ENCODE measurements around the gene MRPS26. TPM values are rescaled to one million over a fixed set of nuclear protein-coding genes. Genes with fewer than 3 reads are reported as not detected.

Gene MRPS26
- total RNA-seq, 1 experiment from 2014 or later: 52.7 TPM

GRCh38 chr20:3039426-3039825 is 6.4 kb upstream of the MRPS26 start:
- POLR2A ChIA-PET: interaction anchor here (0.6 to 1.0 kb wide), 2 partner anchors 14 to 484 kb away, joined by 3 to 6 read pairs; no protein-coding TSS in a partner anchor
- no peaks in the 10 kb centered on the region for H3K36me3 ChIP-seq (ENCODE audit: control insufficient read depth, insufficient read depth, low read length)

DNA sequence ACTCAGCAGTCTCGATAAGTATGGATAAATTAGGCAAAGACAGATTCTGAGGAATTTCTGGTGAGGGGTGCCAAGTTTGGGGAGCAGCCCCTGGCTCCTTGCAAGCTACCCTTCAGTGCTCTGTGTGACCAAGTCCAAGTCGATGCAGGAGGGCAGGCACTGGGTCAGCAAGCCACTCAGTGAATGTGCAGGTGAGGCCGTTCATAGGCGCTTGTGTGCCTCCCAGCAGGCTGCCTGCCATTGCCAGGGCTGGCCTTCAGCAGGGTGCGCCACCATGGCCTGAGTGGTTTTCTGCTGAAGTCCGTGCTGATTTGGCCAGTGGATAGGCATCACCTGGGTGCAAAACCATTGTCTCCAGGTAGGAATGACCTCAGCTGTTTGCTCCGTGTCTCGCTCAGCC is 5.8 kb upstream of the MRPS26 start:
- no peak overlapping the region for H3K4me3 ChIP-seq (ENCODE audit: low read depth in 2 of 2, low read length in 2 of 2)
- no peaks in the 10 kb centered on the region for H3K27me3 ChIP-seq (ENCODE audit: control insufficient read depth, insufficient read depth, low read length)
- ChIA-PET CTCF (no interaction called here), POLR2A (no interaction called here)
- intact Hi-C loops (cut with micrococcal nuclease; ENCODE audit: unreplicated experiment) (no loop called here), in situ Hi-C loops (cut with HindIII; ENCODE audit: low pct_unique_long_range_greater_than_20kb, low sequenced_read_pairs) (no loop called here)
- peaks cover 6% of the 10 kb centered on the region; the same call in 1 of the 2 replicates for H3K4me1 ChIP-seq (ENCODE audit: control insufficient read depth, insufficient read depth, low read length)
- TF ChIP-seq SIN3A (IDR thresholded peaks at IDR 0.05; ENCODE audit: borderline replicate concordance, insufficient read depth, low read depth, low read length) (no peak), TCF7L2 (IDR thresholded peaks at IDR 0.05; ENCODE audit: low read depth, low read length) (no peak), CTCF (IDR thresholded peaks at IDR 0.05) (no peak), POLR2AphosphoS5 (IDR thresholded peaks at IDR 0.05; ENCODE audit: low read depth, low read length) (no peak)
- TF ChIP-seq, protein P1, sequence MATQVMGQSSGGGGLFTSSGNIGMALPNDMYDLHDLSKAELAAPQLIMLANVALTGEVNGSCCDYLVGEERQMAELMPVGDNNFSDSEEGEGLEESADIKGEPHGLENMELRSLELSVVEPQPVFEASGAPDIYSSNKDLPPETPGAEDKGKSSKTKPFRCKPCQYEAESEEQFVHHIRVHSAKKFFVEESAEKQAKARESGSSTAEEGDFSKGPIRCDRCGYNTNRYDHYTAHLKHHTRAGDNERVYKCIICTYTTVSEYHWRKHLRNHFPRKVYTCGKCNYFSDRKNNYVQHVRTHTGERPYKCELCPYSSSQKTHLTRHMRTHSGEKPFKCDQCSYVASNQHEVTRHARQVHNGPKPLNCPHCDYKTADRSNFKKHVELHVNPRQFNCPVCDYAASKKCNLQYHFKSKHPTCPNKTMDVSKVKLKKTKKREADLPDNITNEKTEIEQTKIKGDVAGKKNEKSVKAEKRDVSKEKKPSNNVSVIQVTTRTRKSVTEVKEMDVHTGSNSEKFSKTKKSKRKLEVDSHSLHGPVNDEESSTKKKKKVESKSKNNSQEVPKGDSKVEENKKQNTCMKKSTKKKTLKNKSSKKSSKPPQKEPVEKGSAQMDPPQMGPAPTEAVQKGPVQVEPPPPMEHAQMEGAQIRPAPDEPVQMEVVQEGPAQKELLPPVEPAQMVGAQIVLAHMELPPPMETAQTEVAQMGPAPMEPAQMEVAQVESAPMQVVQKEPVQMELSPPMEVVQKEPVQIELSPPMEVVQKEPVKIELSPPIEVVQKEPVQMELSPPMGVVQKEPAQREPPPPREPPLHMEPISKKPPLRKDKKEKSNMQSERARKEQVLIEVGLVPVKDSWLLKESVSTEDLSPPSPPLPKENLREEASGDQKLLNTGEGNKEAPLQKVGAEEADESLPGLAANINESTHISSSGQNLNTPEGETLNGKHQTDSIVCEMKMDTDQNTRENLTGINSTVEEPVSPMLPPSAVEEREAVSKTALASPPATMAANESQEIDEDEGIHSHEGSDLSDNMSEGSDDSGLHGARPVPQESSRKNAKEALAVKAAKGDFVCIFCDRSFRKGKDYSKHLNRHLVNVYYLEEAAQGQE (IDR thresholded peaks at IDR 0.05; ENCODE audit: insufficient read depth in 1 of 2, low read depth in 2 of 2, low read length in 1 of 2): no peak
- H3K9me3 ChIP-seq (ENCODE audit: control insufficient read depth, insufficient read depth, low read depth, low read length): no peaks in the 10 kb centered on the region
- ATAC-seq (no peak), DNase-seq (ENCODE audit: low read depth, low spot score) (no peak)
- BruUV-seq (replicated peaks): no TSS peak
- H3K27ac ChIP-seq (ENCODE audit: low read length): no peak overlapping the region
- no peaks in the 10 kb centered on the region for H3K36me3 ChIP-seq (ENCODE audit: control insufficient read depth, insufficient read depth, low read length)

More at GRCh38 chr20:3039426-3039825, 6.4 kb upstream of the MRPS26 start:
- Histone ChIP-seq H3K4me3 (ENCODE audit: low read depth in 2 of 2, low read length in 2 of 2) (no peak overlapping the region), H3K27ac (ENCODE audit: low read length) (no peak overlapping the region), H3K4me1 (ENCODE audit: control insufficient read depth, insufficient read depth, low read length) (peaks cover 3% of the 10 kb centered on the region; the same call in 1 of the 2 replicates), H3K27me3 (ENCODE audit: control insufficient read depth, insufficient read depth, low read length) (no peaks in the 10 kb centered on the region), H3K9me3 (ENCODE audit: control insufficient read depth, insufficient read depth, low read depth, low read length) (no peaks in the 10 kb centered on the region)
- CTCF ChIA-PET: no interaction called here
- TF ChIP-seq POLR2AphosphoS5 (IDR thresholded peaks at IDR 0.05; ENCODE audit: low read depth, low read length) (no peak), SIN3A (IDR thresholded peaks at IDR 0.05; ENCODE audit: borderline replicate concordance, insufficient read depth, low read depth, low read length) (no peak), CTCF (IDR thresholded peaks at IDR 0.05) (no peak), TCF7L2 (IDR thresholded peaks at IDR 0.05; ENCODE audit: low read depth, low read length) (no peak)
- TF ChIP-seq, protein P1 (IDR thresholded peaks at IDR 0.05; ENCODE audit: insufficient read depth in 1 of 2, low read depth in 2 of 2, low read length in 1 of 2): no peak
- no TSS peak for BruUV-seq (replicated peaks)
- ATAC-seq: no peak
- DNase-seq (ENCODE audit: low read depth, low spot score): no peak
- intact Hi-C loops (cut with micrococcal nuclease; ENCODE audit: unreplicated experiment) (no loop called here), in situ Hi-C loops (cut with HindIII; ENCODE audit: low pct_unique_long_range_greater_than_20kb, low sequenced_read_pairs) (no loop called here)

Measured in Panc1 (cell line).